Smooth muscle cell (in vitro differentiated cells): ENCODE measurements around the gene KMT2C. TPM values are rescaled to one million over a fixed set of nuclear protein-coding genes. Genes with fewer than 3 reads are reported as not detected.

Experiments used
- DNase-seq: peaks from one replicate; lab custom pipeline; 2025; ENCODE audit not compliant: unreplicated experiment; lab: John Stamatoyannopoulos, UW
- H2AFZ ChIP-seq: fragments of 200-600 bp; sonication (generic); 2 replicates; pipeline ENCODE4 v1.6.0; 2016; ENCODE audit warnings: antibody characterized with exemption, low read depth, mild to moderate bottlenecking
- H3F3A ChIP-seq: fragments of 200-600 bp; sonication (generic); 2 replicates; pipeline ENCODE4 v1.6.0; 2017; ENCODE audit warnings: antibody characterized with exemption, low read depth
- H3K27ac ChIP-seq: fragments of 200-600 bp; sonication (generic); 2 replicates; pipeline ENCODE4 v1.5.1; 2016; ENCODE audit warnings: low read depth, mild to moderate bottlenecking
- H3K27me3 ChIP-seq: fragments of 200-600 bp; sonication (generic); 2 replicates; pipeline ENCODE4 v1.6.1; 2016; ENCODE audit warnings: low read depth, mild to moderate bottlenecking
- H3K36me3 ChIP-seq: fragments of 200-600 bp; sonication (generic); 2 replicates; pipeline ENCODE4 v1.5.1; 2016; ENCODE audit warnings: low read depth
- H3K4me1 ChIP-seq: fragments of 200-600 bp; sonication (generic); 2 replicates; pipeline ENCODE4 v1.5.1; 2016; ENCODE audit warnings: low read depth
- H3K4me2 ChIP-seq: fragments of 200-600 bp; sonication (generic); 2 replicates; pipeline ENCODE4 v1.6.0; 2016; ENCODE audit warnings: mild to moderate bottlenecking
- H3K4me3 ChIP-seq: fragments of 200-600 bp; sonication (generic); 2 replicates; pipeline ENCODE4 v1.5.1; 2016; ENCODE audit warnings: mild to moderate bottlenecking
- H3K79me2 ChIP-seq: fragments of 200-600 bp; sonication (generic); 2 replicates; pipeline ENCODE4 v1.6.0; 2016; ENCODE audit warnings: low read depth, mild to moderate bottlenecking
- H3K9ac ChIP-seq: fragments of 200-600 bp; sonication (generic); 2 replicates; pipeline ENCODE4 v1.6.0; 2016; ENCODE audit warnings: low read depth
- H3K9me3 ChIP-seq: fragments of 200-600 bp; sonication (generic); replicated peaks from 2 replicates; pipeline ENCODE4 v1.5.1; 2016; ENCODE audit warnings: low read depth
- H4K20me1 ChIP-seq: fragments of 200-600 bp; sonication (generic); 2 replicates; pipeline ENCODE4 v1.6.0; 2016; ENCODE audit warnings: low read depth
- WGBS: methylation state at CpG from one replicate; pipeline ENCODE4 v1.1.7; 2016; ENCODE audit warnings: low lambda C conversion rate; 5-methylcytosine and 5-hydroxymethylcytosine counted together
- polyA plus RNA-seq: library from polyadenylated mRNA; unstranded; fragments of >200 nt; fragmentation: Nextera tagmentation; extraction: Ambion mirVana; gene quantifications from 2 replicates; pipeline ENCODE4 v1.2.1, GENCODE V29; 2016
- total RNA-seq: library from RNA; depleted of rRNA; stranded (reverse); fragments of >200 nt; gene quantifications from 2 replicates; pipeline ENCODE4 v1.2.3, GENCODE V29; 2014
- TF ChIP-seq, protein P1 (sequence below): fragments of 200-600 bp; sonication (generic); IDR thresholded peaks from 2 replicates; pipeline ENCODE4 v1.5.1; 2017; ENCODE audit warnings: borderline replicate concordance, mild to moderate bottlenecking, antibody characterized with exemption; ENCODE audit not compliant: insufficient read depth, poor library complexity, severe bottlenecking

KMT2C gene
- total and polyA plus RNA-seq, 2 experiments from 2014 or later = 10.1 to 36.7 TPM

DNA sequence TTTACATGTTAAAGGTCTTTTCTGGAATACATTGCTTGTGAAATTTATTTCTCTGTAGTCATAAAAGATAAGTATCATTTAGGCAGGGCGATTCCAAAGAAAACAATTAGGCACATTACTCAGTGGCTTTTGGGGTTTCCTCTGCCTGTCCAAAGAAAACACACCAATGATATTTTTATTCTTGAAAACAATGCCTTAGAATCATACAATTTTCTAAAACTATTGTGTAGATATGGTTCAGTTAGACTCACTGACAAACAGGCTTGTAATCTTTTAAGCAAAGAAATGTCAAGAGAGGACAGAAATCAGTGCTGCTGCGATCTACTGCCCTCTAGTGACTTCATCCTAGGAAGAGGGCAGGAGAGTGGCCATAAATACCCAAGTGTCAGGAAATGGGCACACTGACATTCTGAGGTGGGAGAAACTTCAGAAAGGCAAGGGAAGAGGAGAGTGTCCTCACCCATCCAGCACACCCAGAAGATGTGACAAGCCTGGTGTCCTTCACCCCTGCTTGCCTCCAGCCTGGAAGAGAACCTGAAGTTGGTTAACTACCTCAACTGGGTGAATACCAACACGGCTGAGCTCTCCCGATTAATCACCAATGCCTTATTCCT lies 289.8 kb downstream of the KMT2C start:
- no peaks in the 10 kb centered on the region for H3F3A ChIP-seq
- no peaks in the 10 kb centered on the region for H3K79me2 ChIP-seq
- WGBS = 86% methylated on average over 4 of the region's 4 CpGs
- DNase-seq = no peak
- H3K9me3 ChIP-seq = no peaks in the 10 kb centered on the region
- no peaks in the 10 kb centered on the region for H3K4me1 ChIP-seq
- H3K4me2 ChIP-seq = no peak overlapping the region
- no peak overlapping the region for H3K4me3 ChIP-seq
- H3K36me3 ChIP-seq = peaks cover 25% of the 10 kb centered on the region
- peaks cover 17% of the 10 kb centered on the region for H4K20me1 ChIP-seq
- no peak overlapping the region for H2AFZ ChIP-seq
- H3K9ac ChIP-seq = no peak overlapping the region
- no peaks in the 10 kb centered on the region for H3K27me3 ChIP-seq
- TF ChIP-seq, protein P1, sequence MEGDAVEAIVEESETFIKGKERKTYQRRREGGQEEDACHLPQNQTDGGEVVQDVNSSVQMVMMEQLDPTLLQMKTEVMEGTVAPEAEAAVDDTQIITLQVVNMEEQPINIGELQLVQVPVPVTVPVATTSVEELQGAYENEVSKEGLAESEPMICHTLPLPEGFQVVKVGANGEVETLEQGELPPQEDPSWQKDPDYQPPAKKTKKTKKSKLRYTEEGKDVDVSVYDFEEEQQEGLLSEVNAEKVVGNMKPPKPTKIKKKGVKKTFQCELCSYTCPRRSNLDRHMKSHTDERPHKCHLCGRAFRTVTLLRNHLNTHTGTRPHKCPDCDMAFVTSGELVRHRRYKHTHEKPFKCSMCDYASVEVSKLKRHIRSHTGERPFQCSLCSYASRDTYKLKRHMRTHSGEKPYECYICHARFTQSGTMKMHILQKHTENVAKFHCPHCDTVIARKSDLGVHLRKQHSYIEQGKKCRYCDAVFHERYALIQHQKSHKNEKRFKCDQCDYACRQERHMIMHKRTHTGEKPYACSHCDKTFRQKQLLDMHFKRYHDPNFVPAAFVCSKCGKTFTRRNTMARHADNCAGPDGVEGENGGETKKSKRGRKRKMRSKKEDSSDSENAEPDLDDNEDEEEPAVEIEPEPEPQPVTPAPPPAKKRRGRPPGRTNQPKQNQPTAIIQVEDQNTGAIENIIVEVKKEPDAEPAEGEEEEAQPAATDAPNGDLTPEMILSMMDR = peak; percentile 51
- no peak overlapping the region for H3K27ac ChIP-seq

DNA sequence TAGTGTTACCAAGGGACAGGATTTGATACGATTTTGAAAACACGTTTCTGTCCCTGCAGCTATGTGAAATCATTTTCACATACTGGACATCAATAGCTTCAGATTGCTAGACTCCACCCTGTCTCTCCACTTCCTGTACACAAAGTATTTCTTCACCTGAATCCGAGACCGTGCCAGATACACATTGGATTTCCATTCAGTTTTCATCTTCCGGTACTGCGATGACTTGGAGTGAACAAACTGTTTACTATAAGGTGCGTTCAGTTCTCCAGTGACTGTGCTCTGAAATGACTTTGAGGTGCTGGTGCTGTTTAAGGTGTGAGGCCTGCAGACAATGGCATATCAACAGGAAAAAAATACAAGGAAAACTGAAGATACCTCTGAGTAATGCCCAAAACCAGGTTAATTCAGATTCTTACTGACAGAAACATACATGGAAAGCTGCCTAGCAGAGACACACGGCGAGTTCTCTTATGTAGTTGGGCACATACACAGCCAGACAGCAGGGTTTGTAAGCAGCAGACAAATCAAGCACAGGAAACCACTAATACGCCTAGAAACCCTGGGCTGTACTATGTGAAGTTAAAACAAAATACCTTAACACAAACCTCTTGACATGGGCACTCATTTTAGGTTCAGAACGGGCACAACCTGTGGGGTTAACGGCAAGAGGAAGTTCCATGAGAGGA lies 291.1 kb downstream of the KMT2C start:
- DNase-seq = no peak
- H3K36me3 ChIP-seq = peaks cover 25% of the 10 kb centered on the region
- H3K4me3 ChIP-seq = no peak overlapping the region
- no peaks in the 10 kb centered on the region for H3K27me3 ChIP-seq
- peaks cover 22% of the 10 kb centered on the region for H4K20me1 ChIP-seq
- TF ChIP-seq, protein P1 = no peak
- H3K4me2 ChIP-seq = no peak overlapping the region
- H3K79me2 ChIP-seq = no peaks in the 10 kb centered on the region
- H3K27ac ChIP-seq = no peak overlapping the region
- no peaks in the 10 kb centered on the region for H3K4me1 ChIP-seq
- H3K9me3 ChIP-seq = no peaks in the 10 kb centered on the region
- no peak overlapping the region for H3K9ac ChIP-seq
- no peaks in the 10 kb centered on the region for H3F3A ChIP-seq
- WGBS = 98% methylated on average over 12 of the region's 12 CpGs
- no peak overlapping the region for H2AFZ ChIP-seq

DNA sequence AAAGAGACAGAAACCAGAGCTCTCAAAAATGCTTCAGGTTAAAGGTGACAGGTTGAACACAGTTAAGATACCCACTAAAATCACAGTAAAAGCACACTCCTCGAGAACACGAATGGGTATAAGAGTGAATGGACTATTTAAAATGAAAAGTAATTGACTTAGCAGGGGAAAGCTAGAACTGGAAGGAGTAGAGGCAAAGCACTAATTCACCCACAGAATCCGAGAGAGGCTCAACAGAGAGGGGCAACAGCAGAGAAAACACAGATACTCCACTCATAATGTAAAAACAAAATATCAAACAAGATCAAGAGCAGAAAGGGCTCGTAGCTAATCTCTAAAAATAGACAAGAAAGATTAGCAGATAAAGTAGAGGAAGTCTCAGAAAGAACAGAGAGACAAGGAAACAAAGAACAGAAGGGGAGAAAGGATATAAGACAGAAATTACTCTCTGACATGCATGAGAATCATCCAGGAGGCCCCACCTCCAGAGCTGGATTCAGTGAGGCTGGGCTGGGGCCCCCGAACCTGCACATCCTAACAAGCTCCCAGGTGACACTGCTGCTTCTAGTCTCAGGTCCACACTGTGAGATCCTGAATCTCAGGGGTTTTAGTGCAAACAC lies 292.7 kb downstream of the KMT2C start:
- H3K4me2 ChIP-seq = no peak overlapping the region
- H3K79me2 ChIP-seq = no peaks in the 10 kb centered on the region
- no peak overlapping the region for H3K9ac ChIP-seq
- no peaks in the 10 kb centered on the region for H3K9me3 ChIP-seq
- DNase-seq = no peak
- no peak overlapping the region for H3K27ac ChIP-seq
- peaks cover 19% of the 10 kb centered on the region for H3K36me3 ChIP-seq
- no peaks in the 10 kb centered on the region for H3K27me3 ChIP-seq
- 64% methylated on average over 5 of the region's 5 CpGs for WGBS
- H3K4me3 ChIP-seq = no peak overlapping the region
- no peak overlapping the region for H2AFZ ChIP-seq
- H3K4me1 ChIP-seq = no peaks in the 10 kb centered on the region
- H3F3A ChIP-seq = no peaks in the 10 kb centered on the region
- peaks cover 22% of the 10 kb centered on the region for H4K20me1 ChIP-seq
- TF ChIP-seq, protein P1 = no peak
